ENCODE results near the gene AP5Z1. TPM values are rescaled to one million over a fixed set of nuclear protein-coding genes. Genes with fewer than 3 reads are reported as not detected.

AP5Z1 gene
- 21.4 TPM for total RNA-seq (ENCODE audit: insufficient read depth, low replicate concordance)

GRCh38 chr7:4775250-4775847 lies at the start of gene AP5Z1:
Gene AP5Z1 (plus strand): TSS chr7:4775623. CDS start chr7:4775716, 93 bp downstream.
- DNase-seq (ENCODE audit: low spot score), result peak; percentile 98

GRCh38 chr7:4725850-4726450 lies 49.5 kb upstream of the AP5Z1 start:
- peak; percentile 49 for DNase-seq (ENCODE audit: low spot score)

- DNase-seq (ENCODE audit: low spot score), result no peak
Measured at GRCh38 chr7:4726566-4726965, 48.9 kb upstream of the AP5Z1 start.

GRCh38 chr7:4727914-4728705 lies 47.3 kb upstream of the AP5Z1 start:
- DNase-seq (ENCODE audit: low spot score), result no peak

- no peak for DNase-seq (ENCODE audit: low spot score)
Measured at GRCh38 chr7:4729266-4729665, 46.2 kb upstream of the AP5Z1 start.

GRCh38 chr7:4730276-4730675 lies 45.1 kb upstream of the AP5Z1 start:
- no peak for DNase-seq (ENCODE audit: low spot score)

GRCh38 chr7:4730971-4731370 lies 44.5 kb upstream of the AP5Z1 start:
- peak; percentile 19 for DNase-seq (ENCODE audit: low spot score)

GRCh38 chr7:4731803-4732202 lies 43.6 kb upstream of the AP5Z1 start:
- no peak for DNase-seq (ENCODE audit: low spot score)

GRCh38 chr7:4733936-4734528 lies 41.4 kb upstream of the AP5Z1 start:
- no peak for DNase-seq (ENCODE audit: low spot score)

- no peak for DNase-seq (ENCODE audit: low spot score)
Measured at GRCh38 chr7:4734587-4735345, 40.7 kb upstream of the AP5Z1 start.

GRCh38 chr7:4737300-4737699 lies 38.1 kb upstream of the AP5Z1 start:
- DNase-seq (ENCODE audit: low spot score), result no peak

GRCh38 chr7:4738711-4739527 lies 36.5 kb upstream of the AP5Z1 start:
- DNase-seq (ENCODE audit: low spot score), result peak; percentile 81

- peak; percentile 63 for DNase-seq (ENCODE audit: low spot score)
Measured at GRCh38 chr7:4739528-4739992, 35.9 kb upstream of the AP5Z1 start.

GRCh38 chr7:4740796-4741195 lies 34.6 kb upstream of the AP5Z1 start:
- DNase-seq (ENCODE audit: low spot score), result no peak

- DNase-seq (ENCODE audit: low spot score), result no peak
Measured at GRCh38 chr7:4742051-4742573, 33.3 kb upstream of the AP5Z1 start.

- DNase-seq (ENCODE audit: low spot score), result no peak
Measured at GRCh38 chr7:4742852-4743251, 32.6 kb upstream of the AP5Z1 start.

- DNase-seq (ENCODE audit: low spot score), result peak; percentile 99
Measured at GRCh38 chr7:4744391-4745264, 30.8 kb upstream of the AP5Z1 start.

- DNase-seq (ENCODE audit: low spot score), result no peak
Measured at GRCh38 chr7:4745265-4745919, 30.0 kb upstream of the AP5Z1 start.

All from umbilical cord (tissue), 2 donors.